ENCODE results near the gene CPB2. TPM values are rescaled to one million over a fixed set of nuclear protein-coding genes. Genes with fewer than 3 reads are reported as not detected.

The CPB2 gene
- total and polyA plus RNA-seq, 9 donors, result 0.38 TPM; not detected in 8

DNA sequence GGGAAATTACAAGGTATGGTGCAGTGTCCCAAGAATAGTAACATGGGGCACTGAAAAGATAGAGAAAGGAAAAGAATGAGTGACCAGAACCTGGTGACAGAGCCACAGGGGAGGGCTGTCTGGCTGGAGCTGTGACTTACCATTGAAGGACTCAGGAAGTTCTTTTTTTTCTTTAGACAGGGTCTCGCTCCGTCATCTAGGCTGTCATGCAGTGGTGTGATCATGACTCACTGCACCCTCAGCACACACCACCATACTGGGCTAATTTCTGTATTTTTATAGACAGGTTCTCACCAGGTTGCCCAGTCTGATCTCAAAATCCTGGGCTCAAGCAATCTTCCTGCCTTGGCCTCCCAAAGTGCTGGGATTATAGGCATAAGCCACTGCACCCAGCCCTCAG is 8.8 kb upstream of the CPB2 start:
- no peak overlapping the region for H3K4me3 ChIP-seq
- H3K9me3 ChIP-seq, result no peaks in the 10 kb centered on the region
- no peak overlapping the region for H3K27ac ChIP-seq
- no peaks in the 10 kb centered on the region for H3K27me3 ChIP-seq
- intact Hi-C loops (cut with DNase I), result no loop called here
- no peak for DNase-seq
- H3K36me3 ChIP-seq, result no peaks in the 10 kb centered on the region
- WGBS, 3 donors, result 80 to 96% (median 91%) methylated on average over 2 of the region's 2 CpGs
- TF ChIP-seq POLR2A (IDR thresholded peaks at IDR 0.05) (no peak), EP300 (IDR thresholded peaks at IDR 0.05) (no peak)
- TF ChIP-seq, protein P1, sequence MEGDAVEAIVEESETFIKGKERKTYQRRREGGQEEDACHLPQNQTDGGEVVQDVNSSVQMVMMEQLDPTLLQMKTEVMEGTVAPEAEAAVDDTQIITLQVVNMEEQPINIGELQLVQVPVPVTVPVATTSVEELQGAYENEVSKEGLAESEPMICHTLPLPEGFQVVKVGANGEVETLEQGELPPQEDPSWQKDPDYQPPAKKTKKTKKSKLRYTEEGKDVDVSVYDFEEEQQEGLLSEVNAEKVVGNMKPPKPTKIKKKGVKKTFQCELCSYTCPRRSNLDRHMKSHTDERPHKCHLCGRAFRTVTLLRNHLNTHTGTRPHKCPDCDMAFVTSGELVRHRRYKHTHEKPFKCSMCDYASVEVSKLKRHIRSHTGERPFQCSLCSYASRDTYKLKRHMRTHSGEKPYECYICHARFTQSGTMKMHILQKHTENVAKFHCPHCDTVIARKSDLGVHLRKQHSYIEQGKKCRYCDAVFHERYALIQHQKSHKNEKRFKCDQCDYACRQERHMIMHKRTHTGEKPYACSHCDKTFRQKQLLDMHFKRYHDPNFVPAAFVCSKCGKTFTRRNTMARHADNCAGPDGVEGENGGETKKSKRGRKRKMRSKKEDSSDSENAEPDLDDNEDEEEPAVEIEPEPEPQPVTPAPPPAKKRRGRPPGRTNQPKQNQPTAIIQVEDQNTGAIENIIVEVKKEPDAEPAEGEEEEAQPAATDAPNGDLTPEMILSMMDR (IDR thresholded peaks at IDR 0.05), result no peak
- H3K4me1 ChIP-seq (ENCODE audit: insufficient read depth), result no peaks in the 10 kb centered on the region

DNA sequence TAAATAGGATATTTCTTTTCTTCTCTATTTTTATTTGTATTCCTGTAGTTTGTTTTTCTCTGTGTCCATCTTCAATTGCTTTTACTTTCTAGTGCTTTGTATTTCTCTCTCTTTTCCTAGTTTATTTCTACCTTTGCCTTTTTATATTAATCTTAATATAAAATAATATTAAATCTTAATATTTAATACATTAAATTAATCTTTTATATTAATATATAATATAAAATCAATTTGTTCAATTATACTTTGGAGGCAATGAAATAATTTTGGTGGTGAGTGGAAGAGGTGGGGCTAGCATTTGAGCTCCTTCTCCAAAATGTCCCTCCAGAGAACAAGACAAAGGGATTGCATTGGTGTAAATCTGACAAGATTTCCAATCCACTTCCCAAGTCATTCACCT is 6.3 kb upstream of the CPB2 start:
- Histone ChIP-seq H3K9me3 (no peaks in the 10 kb centered on the region), H3K4me1 (ENCODE audit: insufficient read depth) (no peaks in the 10 kb centered on the region), H3K36me3 (no peaks in the 10 kb centered on the region), H3K4me3 (no peak overlapping the region), H3K27me3 (no peaks in the 10 kb centered on the region), H3K27ac (no peak overlapping the region)
- TF ChIP-seq, protein P1 (IDR thresholded peaks at IDR 0.05), result no peak
- intact Hi-C loops (cut with DNase I), result no loop called here
- no peak for DNase-seq

DNA sequence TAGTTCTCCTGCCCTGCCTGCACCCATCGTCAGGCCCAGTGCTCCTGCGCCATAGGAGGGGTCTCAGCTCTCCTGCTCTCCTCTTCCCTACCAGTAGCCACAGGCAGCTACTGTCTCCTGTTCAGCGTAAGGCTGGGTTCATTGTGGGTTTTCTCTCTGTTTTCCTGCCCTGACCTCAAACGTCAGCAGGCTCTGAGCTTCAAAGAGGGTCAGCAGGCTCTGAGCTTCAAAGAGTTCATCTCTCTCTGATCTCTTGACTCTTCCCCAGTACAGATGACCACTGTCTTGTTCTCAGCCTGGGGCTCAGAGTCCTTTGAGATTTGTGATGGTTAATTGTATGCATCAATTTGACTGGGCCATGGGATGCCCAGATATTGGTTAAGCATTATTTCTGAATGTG is 4.6 kb upstream of the CPB2 start:
- no peak for DNase-seq
- Histone ChIP-seq H3K36me3 (no peaks in the 10 kb centered on the region), H3K4me1 (ENCODE audit: insufficient read depth) (no peaks in the 10 kb centered on the region), H3K4me3 (no peak overlapping the region), H3K27me3 (no peaks in the 10 kb centered on the region), H3K9me3 (no peaks in the 10 kb centered on the region), H3K27ac (no peak overlapping the region)
- intact Hi-C loops (cut with DNase I), result no loop called here
- WGBS, 3 donors, result 65 to 73% (median 70%) methylated on average over 4 of the region's 4 CpGs
- TF ChIP-seq, protein P1 (IDR thresholded peaks at IDR 0.05), result no peak

DNA sequence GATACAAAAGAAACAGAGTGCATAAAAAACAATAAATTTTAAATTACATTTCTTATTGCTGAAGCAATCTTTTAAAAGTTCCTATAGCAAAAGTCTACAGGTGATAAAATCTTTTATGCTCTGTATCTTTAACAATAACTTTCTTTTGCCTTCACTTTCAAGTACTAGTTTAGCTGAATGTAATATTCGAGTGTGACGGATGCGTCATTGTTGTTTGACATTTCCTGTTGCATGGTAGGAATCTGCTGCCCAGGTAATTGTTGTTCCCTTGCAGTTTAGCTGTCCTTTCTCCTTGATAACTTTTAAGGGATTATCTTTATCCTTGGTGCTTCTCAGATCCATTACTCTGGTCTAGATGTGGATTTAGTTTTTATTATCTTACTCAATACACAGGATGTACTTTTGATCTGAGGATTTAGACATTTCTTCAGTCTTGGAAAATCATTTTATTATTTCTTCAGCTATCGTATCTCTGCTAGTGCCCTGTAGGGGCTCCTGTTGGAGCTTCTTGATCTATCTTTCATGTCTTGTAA is 2.1 kb upstream of the CPB2 start:
- Histone ChIP-seq H3K36me3 (no peaks in the 10 kb centered on the region), H3K27ac (no peak overlapping the region), H3K27me3 (no peaks in the 10 kb centered on the region), H3K9me3 (no peaks in the 10 kb centered on the region), H3K4me1 (ENCODE audit: insufficient read depth) (no peaks in the 10 kb centered on the region), H3K4me3 (no peak overlapping the region)
- WGBS, 3 donors, result 73 to 80% (median 74%) methylated on average over 4 of the region's 4 CpGs
- DNase-seq, result no peak
- TF ChIP-seq, protein P1 (IDR thresholded peaks at IDR 0.05), result no peak
- TF ChIP-seq EP300 (IDR thresholded peaks at IDR 0.05), result no peak
- TF ChIP-seq POLR2A (IDR thresholded peaks at IDR 0.05), result no peak
- intact Hi-C loops (cut with DNase I), result no loop called here

DNA sequence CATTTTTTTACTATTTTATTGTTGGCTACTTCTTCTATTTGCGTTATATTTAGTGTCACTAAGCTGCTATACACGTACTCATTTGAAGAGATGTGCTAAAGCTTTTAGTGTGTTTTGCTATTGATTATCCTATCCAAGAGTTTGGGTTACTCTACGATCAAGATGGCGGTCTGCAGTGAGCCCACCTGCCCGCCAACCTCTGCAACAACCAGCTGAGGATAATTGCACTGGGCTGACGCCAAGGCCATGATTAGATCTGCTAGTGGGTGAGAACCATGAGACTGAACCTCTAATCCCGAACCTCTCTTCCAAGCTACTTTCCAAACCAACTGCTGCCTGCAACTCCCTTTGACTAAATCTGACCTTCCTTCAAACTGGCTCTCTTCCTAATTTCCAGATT is 1.8 kb downstream of the CPB2 start:
- H3K9me3 ChIP-seq, result no peaks in the 10 kb centered on the region
- intact Hi-C loops (cut with DNase I), result no loop called here
- TF ChIP-seq EP300 (IDR thresholded peaks at IDR 0.05) (no peak), POLR2A (IDR thresholded peaks at IDR 0.05) (no peak)
- TF ChIP-seq, protein P1 (IDR thresholded peaks at IDR 0.05), result no peak
- whole genome bisulfite sequencing, 3 donors, result 84 to 94% (median 89%) methylated on average over 7 of the region's 7 CpGs
- no peak overlapping the region for H3K27ac ChIP-seq
- H3K4me1 ChIP-seq (ENCODE audit: insufficient read depth), result no peaks in the 10 kb centered on the region
- no peaks in the 10 kb centered on the region for H3K27me3 ChIP-seq
- H3K4me3 ChIP-seq, result no peak overlapping the region
- DNase-seq, result no peak
- no peaks in the 10 kb centered on the region for H3K36me3 ChIP-seq
